GM23248 (cell line): Measurements from ENCODE around the gene GRIK5. TPM values are rescaled to one million over a fixed set of nuclear protein-coding genes. Genes with fewer than 3 reads are reported as not detected.

Experiments
- DNase-seq: peaks from one replicate; pipeline ENCODE4 v3.0.0-alpha.2; 2015
- H2AFZ ChIP-seq: fragments of 200-600 bp; sonication (generic); 2 replicates; pipeline ENCODE4 v1.6.1; 2016; ENCODE audit warnings: antibody characterized with exemption
- H3F3A ChIP-seq: fragments of 200-600 bp; sonication (generic); 2 replicates; pipeline ENCODE4 v1.6.1; 2016; ENCODE audit warnings: mild to moderate bottlenecking, antibody characterized with exemption, mixed run types; ENCODE audit not compliant: insufficient read depth
- H3K27ac ChIP-seq: fragments of 200-600 bp; sonication (generic); 2 replicates; pipeline ENCODE4 v1.5.1; 2016; ENCODE audit warnings: mild to moderate bottlenecking
- H3K27me3 ChIP-seq: fragments of 200-600 bp; sonication (generic); replicated peaks from 2 replicates; pipeline ENCODE4 v1.6.1; 2016; ENCODE audit warnings: mild to moderate bottlenecking; ENCODE audit not compliant: insufficient read depth
- H3K36me3 ChIP-seq: fragments of 200-600 bp; sonication (generic); 2 replicates; pipeline ENCODE4 v1.6.1; 2016; ENCODE audit warnings: low read depth, mild to moderate bottlenecking
- H3K4me1 ChIP-seq: fragments of 200-600 bp; sonication (generic); 2 replicates; pipeline ENCODE4 v1.6.1; 2016; ENCODE audit warnings: mild to moderate bottlenecking; ENCODE audit not compliant: insufficient read depth
- H3K4me2 ChIP-seq: fragments of 200-600 bp; sonication (generic); one replicate; pipeline ENCODE4 v1.6.1; 2016; ENCODE audit warnings: mild to moderate bottlenecking; ENCODE audit not compliant: unreplicated experiment
- H3K4me3 ChIP-seq: fragments of 200-600 bp; sonication (generic); 2 replicates; pipeline ENCODE4 v1.5.1; 2016; ENCODE audit warnings: mild to moderate bottlenecking
- H3K79me2 ChIP-seq: fragments of 200-600 bp; sonication (generic); 2 replicates; pipeline ENCODE4 v1.6.1; 2016; ENCODE audit warnings: mild to moderate bottlenecking; ENCODE audit not compliant: insufficient read depth
- H3K9ac ChIP-seq: fragments of 200-600 bp; sonication (generic); 2 replicates; pipeline ENCODE4 v1.6.1; 2016; ENCODE audit warnings: mild to moderate bottlenecking
- H3K9me2 ChIP-seq: fragments of 200-600 bp; sonication (generic); 2 replicates; pipeline ENCODE4 v1.6.1; 2016; ENCODE audit warnings: mixed run types, mild to moderate bottlenecking, moderate library complexity; ENCODE audit not compliant: insufficient read depth
- H3K9me3 ChIP-seq: fragments of 200-600 bp; sonication (generic); one replicate; pipeline ENCODE4 v1.6.1; 2017; ENCODE audit warnings: low read depth
- H4K20me1 ChIP-seq: fragments of 200-600 bp; sonication (generic); 2 replicates; pipeline ENCODE4 v1.6.0; 2016; ENCODE audit not compliant: insufficient read depth
- EZH2 ChIP-seq: fragments of 200-600 bp; sonication (generic); IDR thresholded peaks from 2 replicates; pipeline ENCODE4 v1.6.1; 2018; ENCODE audit warnings: antibody characterized with exemption, mild to moderate bottlenecking; ENCODE audit not compliant: insufficient read depth, poor library complexity, severe bottlenecking
- EZH2phosphoT487 ChIP-seq: fragments of 200-600 bp; sonication (generic); IDR thresholded peaks from 2 replicates; pipeline ENCODE4 v1.6.1; 2018; ENCODE audit warnings: antibody characterized with exemption, moderate library complexity, mild to moderate bottlenecking, low read depth; ENCODE audit not compliant: insufficient read depth
- WGBS, 2 experiments: methylation state at CpG; one replicate each; pipeline ENCODE4 v1.1.6; 2015 to 2017; ENCODE audit warnings: low lambda C conversion rate in 2 of 2, low coverage in 1 of 2; ENCODE audit errors: missing lambda C conversion rate in 2 of 2; 5-methylcytosine and 5-hydroxymethylcytosine counted together
- in situ Hi-C: fragments of 300-500 bp; cut with MboI; formaldehyde crosslinking; loops from 2 replicates; pipeline ENCODE4 v1.15.0; 2020
- polyA plus RNA-seq: library from polyadenylated mRNA; unstranded; fragments of >200 nt; fragmentation: Nextera tagmentation; extraction: Ambion mirVana; gene quantifications from 2 replicates; pipeline ENCODE4 v1.2.1, GENCODE V29; 2016
- total RNA-seq: library from RNA; depleted of rRNA; stranded (reverse); fragments of >200 nt; shearing (Covaris generic); gene quantifications from 2 replicates; pipeline ENCODE4 v1.2.3, GENCODE V29; 2014

GRIK5 gene
- total and polyA plus RNA-seq, 2 experiments from 2014 or later: not detected

- Histone ChIP-seq H3F3A (no peaks in the 10 kb centered on the region), H4K20me1 (no peaks in the 10 kb centered on the region), H3K4me3 (peak overlapping the region; percentile 61; the same call in 1 of the 2 replicates), H3K9me3 (no peaks in the 10 kb centered on the region), H3K4me1 (no peaks in the 10 kb centered on the region), H2AFZ (no peak overlapping the region), H3K79me2 (no peaks in the 10 kb centered on the region), H3K36me3 (no peaks in the 10 kb centered on the region), H3K9ac (no peak overlapping the region), H3K9me2 (no peaks in the 10 kb centered on the region), H3K27me3 (peaks cover 40% of the 10 kb centered on the region), H3K4me2 (no peak overlapping the region), H3K27ac (no peak overlapping the region)
- WGBS, 2 experiments: 4 to 5% methylated on average over 33 to 59 of the region's 64 CpGs
- TF ChIP-seq EZH2: no peak
- no peak for TF ChIP-seq EZH2phosphoT487
- DNase-seq: peak; percentile 86
- in situ Hi-C loops: no loop called here
These were observed 71.6 kb downstream of the GRIK5 start for GRCh38 chr19:41998246-41999020.

- no peak for DNase-seq
- Histone ChIP-seq H3F3A (no peaks in the 10 kb centered on the region), H3K9me2 (no peaks in the 10 kb centered on the region), H3K36me3 (no peaks in the 10 kb centered on the region), H3K4me1 (no peaks in the 10 kb centered on the region), H4K20me1 (no peaks in the 10 kb centered on the region), H3K27ac (no peak overlapping the region), H3K9ac (no peak overlapping the region), H3K27me3 (peaks cover 36% of the 10 kb centered on the region), H2AFZ (no peak overlapping the region), H3K9me3 (no peaks in the 10 kb centered on the region), H3K4me2 (no peak overlapping the region), H3K4me3 (no peak overlapping the region), H3K79me2 (no peaks in the 10 kb centered on the region)
- in situ Hi-C loops: no loop called here
- TF ChIP-seq EZH2 (no peak), EZH2phosphoT487 (no peak)
- 0 to 6% methylated on average over 4 to 14 of the region's 14 CpGs for WGBS, 2 experiments
These were observed 72.2 kb downstream of the GRIK5 start for GRCh38 chr19:41997851-41998229.

- H3F3A ChIP-seq: no peaks in the 10 kb centered on the region
- no peak overlapping the region for H3K9ac ChIP-seq
- DNase-seq: peak; percentile 75
- TF ChIP-seq EZH2phosphoT487 (no peak), EZH2 (no peak)
- H3K36me3 ChIP-seq: no peaks in the 10 kb centered on the region
- H4K20me1 ChIP-seq: no peaks in the 10 kb centered on the region
- in situ Hi-C loops: no loop called here
- H3K27ac ChIP-seq: no peak overlapping the region
- H3K79me2 ChIP-seq: no peaks in the 10 kb centered on the region
- H3K4me3 ChIP-seq: 0 out of 2 replicates have a peak overlapping the region, but pooled peaks have one; percentile 38
- no peak overlapping the region for H3K4me2 ChIP-seq
- no peak overlapping the region for H2AFZ ChIP-seq
- no peaks in the 10 kb centered on the region for H3K9me2 ChIP-seq
- no peaks in the 10 kb centered on the region for H3K9me3 ChIP-seq
- 3 to 5% methylated on average over 9 to 35 of the region's 35 CpGs for WGBS, 2 experiments
- peaks cover 32% of the 10 kb centered on the region for H3K27me3 ChIP-seq
- H3K4me1 ChIP-seq: no peaks in the 10 kb centered on the region
These were observed 72.7 kb downstream of the GRIK5 start for GRCh38 chr19:41997121-41997850.

DNA sequence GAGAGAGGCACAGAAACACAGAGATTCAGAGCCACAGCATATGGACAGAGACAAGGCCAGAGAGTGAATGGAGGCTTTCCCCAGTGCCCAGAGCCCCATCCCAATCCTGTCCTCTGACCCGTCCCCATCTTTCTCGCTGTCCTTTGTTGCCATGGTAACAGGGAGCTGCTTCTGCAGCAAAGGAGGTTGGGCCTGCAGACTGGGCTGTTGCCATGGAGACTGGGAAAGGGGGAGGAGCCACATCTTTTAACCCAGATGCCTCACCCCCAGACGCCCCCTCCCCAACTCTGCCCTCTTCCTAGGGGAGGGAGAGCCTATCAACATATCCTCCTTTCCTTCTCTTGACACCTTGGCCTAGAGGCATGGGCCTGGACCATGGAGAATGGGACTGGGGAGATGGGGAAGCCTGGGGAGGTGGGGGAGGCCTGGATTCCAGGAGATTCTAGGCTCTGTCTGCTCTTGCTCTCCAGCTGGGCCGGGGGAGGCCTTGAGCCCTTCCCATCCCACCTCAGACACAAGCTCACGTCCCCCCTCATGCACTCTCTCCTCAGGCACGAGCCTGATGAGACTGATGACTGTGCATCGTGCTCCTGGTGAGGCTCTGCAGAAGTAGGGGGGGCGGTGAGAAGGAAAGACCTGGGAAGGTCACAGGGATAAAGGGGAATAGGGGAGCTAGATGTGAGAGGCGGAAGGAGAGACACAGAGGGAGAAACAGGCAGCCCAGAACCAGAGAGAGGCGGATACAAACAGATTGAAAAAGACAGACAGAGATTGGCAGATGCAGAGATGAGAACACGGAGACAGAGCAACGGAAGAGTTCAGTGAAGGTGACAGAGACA is 73.8 kb downstream of the GRIK5 start:
- no peak for TF ChIP-seq EZH2
- TF ChIP-seq EZH2phosphoT487: no peak
- Histone ChIP-seq H3K4me3 (no peak overlapping the region), H3K27me3 (peaks cover 21% of the 10 kb centered on the region), H3K4me2 (no peak overlapping the region), H3K9ac (no peak overlapping the region), H3F3A (no peaks in the 10 kb centered on the region), H2AFZ (no peak overlapping the region), H3K79me2 (no peaks in the 10 kb centered on the region), H3K9me2 (no peaks in the 10 kb centered on the region), H4K20me1 (no peaks in the 10 kb centered on the region), H3K9me3 (no peaks in the 10 kb centered on the region), H3K27ac (no peak overlapping the region), H3K36me3 (no peaks in the 10 kb centered on the region), H3K4me1 (no peaks in the 10 kb centered on the region)
- WGBS, 2 experiments: 25 to 26% methylated on average over 12 of the region's 12 CpGs
- peak; percentile 40 for DNase-seq
- in situ Hi-C loops: no loop called here
